HCT116 (cell line): ENCODE results near the gene ARL15. TPM values are rescaled to one million over a fixed set of nuclear protein-coding genes. Genes with fewer than 3 reads are reported as not detected.
"Not testable (repeated sequence)": the region's sequence is repeated elsewhere in the genome, so short reads cannot be mapped to it uniquely, and the experiment has no call there.

Experiments used
- ATAC-seq: fragments of 200-7000 bp; cut with Tn5 transposase; 2 replicates; pipeline ENCODE4 v1.9.1; 2020; ENCODE audit warnings: mild to moderate bottlenecking, moderate library complexity
- BruUV-seq: library from RNA; stranded (reverse); fragments of 400-500 nt; replicated peaks from 2 replicates; lab custom pipeline; 2021; lab: Mats Ljungman, UMichigan
- CTCF ChIA-PET: fragments of 300-600 bp; sonication (Branson Sonifier 250); formaldehyde crosslinking; loops from one replicate; lab custom pipeline; 2021; ENCODE audit warnings: antibody characterized with exemption; lab: Charles Lee
- POLR2A ChIA-PET: fragments of 300-600, 350-600 bp; sonication (Branson Sonifier 250); formaldehyde crosslinking; loops from one replicate; lab custom pipeline; 2021; ENCODE audit warnings: antibody characterized with exemption; lab: Charles Lee
- RAD21 ChIA-PET, 2 experiments: fragments of 300-600 bp; sonication (Branson Sonifier 250); formaldehyde crosslinking; loops; one replicate each; lab custom pipeline; 2023; ENCODE audit warnings: low total read pairs in 2 of 2; ENCODE audit not compliant: uncharacterized antibody in 2 of 2, unreplicated experiment in 2 of 2, low non-redundant PET in 1 of 2; lab: Charles Lee
- DNase-seq: peaks from one replicate; pipeline ENCODE4 v3.0.0-alpha.2; 2010; ENCODE audit warnings: low read depth, low spot score
- H2AFZ ChIP-seq: fragments of 200-600 bp; shearing (Covaris generic), sonication (generic); 2 replicates; pipeline ENCODE4 v1.6.1; 2017; ENCODE audit warnings: low read depth, mixed run types, mixed read lengths, antibody characterized with exemption, low read length; ENCODE audit not compliant: poor library complexity, severe bottlenecking
- H3K27ac ChIP-seq: 2 replicates; pipeline ENCODE4 v1.5.1; 2012; ENCODE audit warnings: low read depth, low read length
- H3K27me3 ChIP-seq: fragments of 200-600 bp; sonication (generic); 2 replicates; pipeline ENCODE4 v1.6.1; 2016; ENCODE audit warnings: mixed run types, low read length, mixed read lengths; ENCODE audit not compliant: insufficient read depth
- H3K36me3 ChIP-seq, 2 experiments: fragments of 200-500 bp in 1 of 2; fragments of 200-600 bp in 1 of 2; sonication (Bioruptor generic) in 1 of 2; sonication (generic) in 1 of 2; 2 replicates each; pipeline versions ENCODE4 v1.5.1 to v1.6.1; 2014 to 2016; ENCODE audit warnings: low read length in 2 of 2, inconsistent platforms in 1 of 2, mixed read lengths in 1 of 2, mixed run types in 1 of 2; ENCODE audit not compliant: insufficient read depth in 2 of 2, control insufficient read depth in 1 of 2
- H3K4me1 ChIP-seq, 2 experiments: fragments of 200-600 bp in 1 of 2; sonication (generic) in 1 of 2; 2 replicates each; pipeline versions ENCODE4 v1.5.1 to v1.6.1; 2012 to 2017; ENCODE audit warnings: low read length in 2 of 2, inconsistent platforms in 1 of 2, mild to moderate bottlenecking in 1 of 2, mixed read lengths in 1 of 2, mixed run types in 1 of 2, moderate library complexity in 1 of 2; ENCODE audit not compliant: insufficient read depth in 2 of 2, control insufficient read depth in 1 of 2
- H3K4me2 ChIP-seq: fragments of 200-600 bp; sonication (generic); 2 replicates; pipeline ENCODE4 v1.6.1; 2017; ENCODE audit warnings: mixed run types, low read length, mixed read lengths
- H3K4me3 ChIP-seq, 2 experiments: fragments of 200-600 bp in 1 of 2; sonication (generic) in 1 of 2; replicated peaks in 1 of 2; 2 replicates each; pipeline ENCODE4 v1.5.1; 2011 to 2016; ENCODE audit warnings: low read length in 2 of 2, control low read depth in 1 of 2, low read depth in 1 of 2, mild to moderate bottlenecking in 1 of 2, mixed read lengths in 1 of 2, mixed run types in 1 of 2
- H3K79me2 ChIP-seq: fragments of 200-600 bp; sonication (generic); 2 replicates; pipeline ENCODE4 v1.6.1; 2017; ENCODE audit warnings: mild to moderate bottlenecking, mixed run types, low read length, moderate library complexity, mixed read lengths; ENCODE audit not compliant: insufficient read depth
- H3K9ac ChIP-seq: fragments of 200-600 bp; sonication (generic); 2 replicates; pipeline ENCODE4 v1.6.1; 2016; ENCODE audit warnings: low read length, mixed read lengths
- H3K9me2 ChIP-seq: fragments of 200-600 bp; sonication (generic), shearing (Covaris generic); 2 replicates; pipeline ENCODE4 v1.6.1; 2017; ENCODE audit warnings: mixed run types, mild to moderate bottlenecking, moderate library complexity; ENCODE audit not compliant: insufficient read depth
- H3K9me3 ChIP-seq, 2 experiments: fragments of 200-500 bp in 1 of 2; fragments of 200-600 bp in 1 of 2; sonication (Bioruptor generic) in 1 of 2; sonication (generic) in 1 of 2; 2 replicates each; pipeline ENCODE4 v1.6.1; 2014 to 2017; ENCODE audit warnings: low read length in 2 of 2, mixed read lengths in 2 of 2, inconsistent platforms in 1 of 2, low read depth in 1 of 2, mild to moderate bottlenecking in 1 of 2, mixed run types in 1 of 2, moderate library complexity in 1 of 2; ENCODE audit not compliant: control insufficient read depth in 1 of 2, insufficient read depth in 1 of 2
- H4K20me1 ChIP-seq: fragments of 200-600 bp; sonication (generic), shearing (Covaris generic); 2 replicates; pipeline ENCODE4 v1.6.1; 2017; ENCODE audit warnings: mixed run types, mild to moderate bottlenecking, moderate library complexity; ENCODE audit not compliant: insufficient read depth
- EGR1 ChIP-seq: IDR thresholded peaks from 2 replicates; pipeline ENCODE4 v1.6.1; 2012; ENCODE audit warnings: low read depth
- ELF1 ChIP-seq: IDR thresholded peaks from 2 replicates; pipeline ENCODE4 v1.6.1; 2012; ENCODE audit warnings: low read depth, borderline replicate concordance
- EZH2 ChIP-seq: fragments of 200-600 bp; sonication (generic); IDR thresholded peaks from 2 replicates; pipeline ENCODE4 v1.6.1; 2017; ENCODE audit warnings: antibody characterized with exemption, mixed run types
- RAD21 ChIP-seq: IDR thresholded peaks from 2 replicates; pipeline ENCODE4 v1.6.1; 2012; ENCODE audit warnings: low read depth, mild to moderate bottlenecking
- SIN3A ChIP-seq: IDR thresholded peaks from 2 replicates; pipeline ENCODE4 v1.6.1; 2012; ENCODE audit warnings: low read depth
- ZNF274 ChIP-seq: fragments of 200-500 bp; sonication (Bioruptor generic); IDR thresholded peaks from 2 replicates; pipeline ENCODE4 v1.6.1; 2014; ENCODE audit warnings: mild to moderate bottlenecking, low read depth, low read length, inconsistent platforms
- intact Hi-C: fragments of 100-400 bp; cut with micrococcal nuclease; formaldehyde crosslinking; loops from 2 replicates; pipeline ENCODE4 v1.10.0; 2022
- total RNA-seq: library from RNA; stranded (reverse); gene quantifications from one replicate; pipeline ENCODE4 v1.2.1, GENCODE V29; 2021; ENCODE audit not compliant: unreplicated experiment

ARL15 gene
- total RNA-seq, 1 experiment from 2014 or later: 15.0 TPM

DNA sequence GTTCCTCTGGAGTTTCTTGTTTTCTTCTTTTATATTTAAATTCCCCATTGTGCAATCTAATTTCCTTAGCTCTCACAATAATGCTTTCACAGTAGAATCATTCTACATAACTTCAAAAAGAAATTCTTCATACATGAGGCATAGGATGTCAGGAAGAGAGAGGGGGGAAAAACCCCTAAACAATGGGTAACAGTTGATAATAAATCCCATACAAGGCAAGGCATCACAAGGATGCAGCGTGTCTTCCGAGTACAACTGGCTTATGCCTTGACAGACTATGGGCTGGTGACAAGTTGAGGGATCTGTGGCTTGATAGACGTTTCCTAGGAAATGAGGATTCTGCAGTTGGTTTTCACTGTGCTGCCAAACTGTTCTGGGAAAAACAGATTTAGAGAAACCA, 247.4 kb downstream of the ARL15 start:
- Histone ChIP-seq H3K36me3 (no peaks in the 10 kb centered on the region), H3K4me1 (no peaks in the 10 kb centered on the region), H2AFZ (no peak overlapping the region), H4K20me1 (no peaks in the 10 kb centered on the region), H3K27ac (no peak overlapping the region), H3K4me2 (no peak overlapping the region), H3K9me2 (no peaks in the 10 kb centered on the region), H3K4me3 (no peak overlapping the region), H3K79me2 (no peaks in the 10 kb centered on the region), H3K27me3 (no peaks in the 10 kb centered on the region), H3K9ac (no peak overlapping the region), H3K9me3 (no peaks in the 10 kb centered on the region)
- ATAC-seq: no peak
- CTCF ChIA-PET: interaction anchor here (1.2 kb wide), 1 partner anchor 10 kb away, joined by 3 read pairs; no protein-coding TSS in a partner anchor
- no TSS peak for BruUV-seq
- POLR2A ChIA-PET: no interaction called here
- RAD21 ChIA-PET: no interaction called here
- no peak for TF ChIP-seq RAD21
- no peak for TF ChIP-seq SIN3A
- TF ChIP-seq ELF1: no peak
- no peak for TF ChIP-seq ZNF274
- no peak for TF ChIP-seq EGR1
- no peak for TF ChIP-seq EZH2
- intact Hi-C loops: no loop called here
- no peak for DNase-seq

DNA sequence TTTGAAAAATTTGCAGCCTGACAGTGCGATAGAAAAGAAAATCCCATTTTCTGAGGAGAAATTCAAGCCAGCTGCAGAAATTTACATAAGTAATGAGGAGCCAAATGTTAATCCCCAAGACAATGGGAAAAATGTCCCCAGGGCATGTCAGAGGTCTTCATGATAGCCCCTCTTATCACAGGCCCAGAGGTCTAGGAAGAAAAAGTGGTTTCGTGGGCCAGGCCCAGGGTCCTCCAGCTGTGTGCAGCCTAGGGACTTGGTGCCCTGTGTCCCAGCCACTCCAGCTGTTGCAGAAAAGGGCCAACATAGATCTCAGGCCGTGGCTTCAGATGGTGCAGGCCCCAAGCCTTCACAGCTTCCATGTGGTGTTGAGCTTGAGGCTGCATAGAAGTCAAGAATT, 249.5 kb downstream of the ARL15 start:
- intact Hi-C loops, RAD21 ChIA-PET, H3K27ac ChIP-seq, H4K20me1 ChIP-seq, H3K9me3 ChIP-seq, H3K36me3 ChIP-seq, H3K79me2 ChIP-seq, H3K4me2 ChIP-seq, POLR2A ChIA-PET, H3K9me2 ChIP-seq, BruUV-seq, H3K4me3 ChIP-seq, ATAC-seq, H3K4me1 ChIP-seq, DNase-seq, H2AFZ ChIP-seq, H3K27me3 ChIP-seq, H3K9ac ChIP-seq: not testable (repeated sequence)
- CTCF ChIA-PET: interaction anchor here (1.2 kb wide), 1 partner anchor 13 kb away, joined by 6 read pairs; no protein-coding TSS in a partner anchor
